ENCODE data around the gene HNRNPH2.

HNRNPH2 gene

GRCh38 chrX:101449279-101449678 lies 41.3 kb downstream of the HNRNPH2 start:
- TF ChIP-seq POLR2AphosphoS5 (IDR thresholded peaks at IDR 0.05; ENCODE audit: low read depth, low read length) = no peak

GRCh38 chrX:101450085-101450484 lies 42.1 kb downstream of the HNRNPH2 start:
- TF ChIP-seq POLR2AphosphoS5 (IDR thresholded peaks at IDR 0.05; ENCODE audit: low read depth, low read length) (no peak), REST (IDR thresholded peaks at IDR 0.05; ENCODE audit: insufficient read depth in 1 of 2, low read depth in 2 of 2, low read length in 2 of 2) (no peak), SIN3A (IDR thresholded peaks at IDR 0.05; ENCODE audit: borderline replicate concordance, insufficient read depth, low read length) (no peak), FOXP2 (optimal IDR thresholded peaks at IDR 0.05; ENCODE audit: borderline replicate concordance, extremely low read depth, extremely low read length, insufficient read depth) (no peak), TAF1 (IDR thresholded peaks at IDR 0.05; ENCODE audit: borderline replicate concordance, insufficient read depth, low read length) (no peak)

DNA sequence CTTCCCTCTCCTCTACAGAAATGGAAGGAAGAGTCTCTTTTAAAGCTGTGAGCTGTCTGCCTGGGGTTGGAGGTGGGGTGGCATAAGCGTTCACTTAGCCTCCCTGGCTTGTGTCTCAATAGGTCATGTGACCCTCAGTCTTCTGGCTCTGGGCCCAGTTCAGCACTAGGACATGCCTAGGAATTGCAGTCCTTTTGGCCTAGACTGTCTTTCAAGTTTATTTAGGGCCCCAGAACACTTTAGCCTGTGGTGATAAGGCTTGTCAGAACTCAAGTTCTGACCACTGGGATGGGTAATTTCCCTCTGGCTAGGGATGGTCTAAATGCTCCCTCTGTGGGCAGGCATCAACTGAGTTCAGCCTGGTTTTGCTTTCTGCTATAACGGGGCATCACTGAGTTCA lies 42.9 kb downstream of the HNRNPH2 start:
- no peak for TF ChIP-seq REST (IDR thresholded peaks at IDR 0.05; ENCODE audit: insufficient read depth in 1 of 2, low read depth in 2 of 2, low read length in 2 of 2)
- TF ChIP-seq SIN3A (IDR thresholded peaks at IDR 0.05; ENCODE audit: borderline replicate concordance, insufficient read depth, low read length) = no peak
- no peak for TF ChIP-seq FOXP2 (optimal IDR thresholded peaks at IDR 0.05; ENCODE audit: borderline replicate concordance, extremely low read depth, extremely low read length, insufficient read depth)
- TF ChIP-seq POLR2AphosphoS5 (IDR thresholded peaks at IDR 0.05; ENCODE audit: low read depth, low read length) = no peak
- TF ChIP-seq TAF1 (IDR thresholded peaks at IDR 0.05; ENCODE audit: borderline replicate concordance, insufficient read depth, low read length) = no peak

GRCh38 chrX:101452056-101452455 lies 44.0 kb downstream of the HNRNPH2 start:
- TF ChIP-seq SIN3A (IDR thresholded peaks at IDR 0.05; ENCODE audit: borderline replicate concordance, insufficient read depth, low read length) (no peak), POLR2AphosphoS5 (IDR thresholded peaks at IDR 0.05; ENCODE audit: low read depth, low read length) (no peak), REST (IDR thresholded peaks at IDR 0.05; ENCODE audit: insufficient read depth in 1 of 2, low read depth in 2 of 2, low read length in 2 of 2) (no peak), TAF1 (IDR thresholded peaks at IDR 0.05; ENCODE audit: borderline replicate concordance, insufficient read depth, low read length) (no peak), FOXP2 (optimal IDR thresholded peaks at IDR 0.05; ENCODE audit: borderline replicate concordance, extremely low read depth, extremely low read length, insufficient read depth) (no peak)

- TF ChIP-seq REST (IDR thresholded peaks at IDR 0.05; ENCODE audit: insufficient read depth in 1 of 2, low read depth in 2 of 2, low read length in 2 of 2) (no peak), SIN3A (IDR thresholded peaks at IDR 0.05; ENCODE audit: borderline replicate concordance, insufficient read depth, low read length) (no peak), FOXP2 (optimal IDR thresholded peaks at IDR 0.05; ENCODE audit: borderline replicate concordance, extremely low read depth, extremely low read length, insufficient read depth) (no peak), TAF1 (IDR thresholded peaks at IDR 0.05; ENCODE audit: borderline replicate concordance, insufficient read depth, low read length) (no peak), POLR2AphosphoS5 (IDR thresholded peaks at IDR 0.05; ENCODE audit: low read depth, low read length) (no peak)
Observed at GRCh38 chrX:101460669-101461068, 52.6 kb downstream of the HNRNPH2 start.

All from PFSK-1 (cell line).